AG10803 (cell line): ENCODE results near the gene POLR1A.

Source experiments
- DNase-seq: peaks from one replicate; pipeline ENCODE4 v3.0.0; 2010; ENCODE audit warnings: low read depth
- H3K4me3 ChIP-seq: 2 replicates; pipeline ENCODE4 v1.5.1; 2011; ENCODE audit warnings: mild to moderate bottlenecking, low read length, control low read depth
- TF ChIP-seq, protein P1 (sequence below): conservative IDR thresholded peaks from 2 replicates; pipeline ENCODE4 v1.5.1; 2011; ENCODE audit warnings: mild to moderate bottlenecking, low read length, control low read depth, inconsistent platforms

POLR1A gene

GRCh38 chr2:86105252-86105968, at the start of gene POLR1A:
TSS of gene POLR1A (minus strand) at chr2:86105886. CDS start at chr2:86105776, 110 bp downstream.
- H3K4me3 ChIP-seq, result peak within 1 kb of the TSS; percentile 95
- peak; percentile 96 for DNase-seq
- TF ChIP-seq, protein P1, sequence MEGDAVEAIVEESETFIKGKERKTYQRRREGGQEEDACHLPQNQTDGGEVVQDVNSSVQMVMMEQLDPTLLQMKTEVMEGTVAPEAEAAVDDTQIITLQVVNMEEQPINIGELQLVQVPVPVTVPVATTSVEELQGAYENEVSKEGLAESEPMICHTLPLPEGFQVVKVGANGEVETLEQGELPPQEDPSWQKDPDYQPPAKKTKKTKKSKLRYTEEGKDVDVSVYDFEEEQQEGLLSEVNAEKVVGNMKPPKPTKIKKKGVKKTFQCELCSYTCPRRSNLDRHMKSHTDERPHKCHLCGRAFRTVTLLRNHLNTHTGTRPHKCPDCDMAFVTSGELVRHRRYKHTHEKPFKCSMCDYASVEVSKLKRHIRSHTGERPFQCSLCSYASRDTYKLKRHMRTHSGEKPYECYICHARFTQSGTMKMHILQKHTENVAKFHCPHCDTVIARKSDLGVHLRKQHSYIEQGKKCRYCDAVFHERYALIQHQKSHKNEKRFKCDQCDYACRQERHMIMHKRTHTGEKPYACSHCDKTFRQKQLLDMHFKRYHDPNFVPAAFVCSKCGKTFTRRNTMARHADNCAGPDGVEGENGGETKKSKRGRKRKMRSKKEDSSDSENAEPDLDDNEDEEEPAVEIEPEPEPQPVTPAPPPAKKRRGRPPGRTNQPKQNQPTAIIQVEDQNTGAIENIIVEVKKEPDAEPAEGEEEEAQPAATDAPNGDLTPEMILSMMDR, result peak; percentile 29; the same call in 1 of the 2 replicates

DNA sequence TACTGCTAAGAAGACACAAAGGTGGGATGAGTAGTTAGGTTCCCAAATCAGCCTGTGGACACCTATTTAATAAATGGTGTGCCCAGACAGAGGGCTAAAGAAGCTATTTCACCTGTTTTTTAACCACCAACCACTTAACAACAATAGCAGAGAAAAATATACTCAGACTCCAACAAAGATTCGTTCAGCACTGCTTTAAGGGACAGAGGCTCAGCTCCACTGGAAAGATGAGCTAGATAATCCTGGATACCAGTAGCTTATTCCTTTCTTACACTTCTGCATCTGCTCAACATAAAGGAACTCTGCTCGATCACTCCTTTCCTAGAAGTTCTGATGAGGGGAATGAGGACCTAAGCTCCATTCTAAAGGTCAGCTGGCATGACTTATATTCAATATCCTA, 44.8 kb upstream of the POLR1A start:
- TF ChIP-seq, protein P1, result no peak
- no peak overlapping the region for H3K4me3 ChIP-seq
- DNase-seq, result no peak

- H3K4me3 ChIP-seq, result no peak overlapping the region
- DNase-seq, result no peak
- TF ChIP-seq, protein P1, result no peak
Measured at GRCh38 chr2:86147793-86148192, 42.1 kb upstream of the POLR1A start.

DNA sequence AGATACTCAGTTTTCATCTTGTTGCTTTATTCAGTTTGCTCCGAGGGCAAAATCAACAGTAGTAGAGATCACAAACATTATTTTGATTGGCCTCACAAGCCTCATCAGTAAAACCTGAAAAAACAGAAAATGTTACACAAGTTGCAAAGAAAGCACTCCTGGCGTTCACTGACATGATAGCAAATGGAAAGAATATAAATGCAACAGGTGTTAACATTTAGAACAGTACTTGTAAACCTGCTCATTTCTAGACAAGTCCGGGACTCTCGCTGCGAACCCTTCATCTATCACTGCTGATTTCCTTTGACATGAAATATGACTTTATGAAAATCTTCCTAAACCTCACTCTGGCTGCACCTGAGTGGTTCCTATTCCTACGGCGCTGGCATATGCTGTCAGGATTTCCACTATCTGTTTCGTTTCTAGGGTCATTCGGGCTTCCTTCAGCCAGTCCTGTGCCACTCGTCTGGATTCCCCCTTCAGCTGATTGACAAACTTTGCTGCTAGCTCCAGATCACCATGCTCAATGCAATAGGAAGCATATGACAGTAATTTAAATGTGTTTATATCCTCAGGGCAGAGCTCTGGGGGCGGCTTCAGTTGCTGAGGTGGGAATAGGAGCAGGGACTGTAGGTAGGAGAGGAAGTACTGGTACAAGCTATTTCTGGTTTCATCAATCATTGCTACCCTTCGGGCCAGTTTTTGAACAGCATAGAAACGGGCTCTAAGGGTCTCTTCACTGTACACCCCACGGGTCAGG, 38.4 kb upstream of the POLR1A start:
- TF ChIP-seq, protein P1, result no peak
- DNase-seq, result no peak
- no peak overlapping the region for H3K4me3 ChIP-seq

DNA sequence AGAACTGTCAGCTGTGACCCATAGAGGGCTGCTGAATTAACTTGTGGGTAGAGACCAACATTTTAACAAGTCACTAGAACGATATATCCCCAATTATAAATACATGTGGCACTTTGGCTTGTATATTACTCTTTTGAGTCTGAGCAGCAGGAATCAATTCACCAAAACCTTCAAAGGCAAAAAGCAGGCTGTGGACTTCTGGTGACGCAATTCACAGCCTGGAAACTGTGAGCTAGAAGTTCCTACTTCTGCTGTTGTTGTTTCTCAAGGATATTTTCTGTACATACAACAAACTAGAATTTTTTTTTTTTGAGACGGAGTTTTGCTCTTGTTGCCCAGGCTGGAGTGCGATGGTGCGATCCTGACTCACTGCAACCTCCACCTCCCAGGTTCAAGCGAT, 37.6 kb upstream of the POLR1A start:
- TF ChIP-seq, protein P1, result no peak
- no peak overlapping the region for H3K4me3 ChIP-seq
- DNase-seq, result peak; percentile 33

DNA sequence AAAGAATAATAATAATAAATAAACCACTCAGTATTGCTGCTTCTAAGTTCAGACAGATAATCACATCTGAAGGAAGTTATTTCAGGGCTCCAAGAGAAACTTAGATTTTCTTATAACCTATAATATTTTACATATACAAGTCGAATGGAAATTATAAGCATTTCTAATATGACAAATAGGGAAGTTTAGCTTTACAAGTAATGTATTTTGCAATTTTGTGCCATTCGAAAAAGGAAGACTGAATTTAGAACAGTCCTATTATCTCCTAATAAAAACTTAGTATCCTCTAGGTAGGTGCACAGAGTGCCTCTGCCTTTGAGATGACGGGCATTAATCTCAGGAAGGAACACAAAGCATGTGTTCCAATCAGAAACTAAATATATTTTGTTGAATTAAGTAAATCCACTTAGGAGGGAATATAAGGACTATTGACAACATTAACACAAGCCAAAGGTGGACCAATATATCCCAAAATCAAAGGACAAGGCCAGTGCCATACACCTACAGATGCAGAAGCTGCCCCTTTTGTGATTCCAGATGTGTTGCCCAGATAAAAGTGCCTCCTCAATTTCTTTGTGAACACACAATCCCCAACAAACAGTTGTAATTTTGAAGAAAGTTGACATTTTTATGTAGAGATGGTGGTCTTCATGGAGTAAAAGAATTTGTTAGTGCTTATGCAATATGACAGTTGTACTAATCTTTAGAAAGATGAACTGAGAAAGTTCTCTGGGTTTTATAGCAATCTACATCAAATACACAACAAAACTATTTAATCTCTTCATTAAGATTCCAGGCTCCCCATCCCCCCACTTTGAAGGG, 37.0 kb upstream of the POLR1A start:
- TF ChIP-seq, protein P1, result no peak
- H3K4me3 ChIP-seq, result no peak overlapping the region
- DNase-seq, result no peak
